Endothelial cell of umbilical vein (primary cell): Measurements from ENCODE around the gene CD46. TPM values are rescaled to one million over a fixed set of nuclear protein-coding genes. Genes with fewer than 3 reads are reported as not detected.

Experiments
- BruUV-seq: library from RNA; stranded (reverse); fragments of 400-500 nt; replicated peaks from 2 replicates; lab custom pipeline; 2021; lab: Mats Ljungman, UMichigan
- CTCF ChIA-PET: fragments of 300-600, 350-600 bp; sonication (Branson Sonifier 250); formaldehyde crosslinking; loops from one replicate; lab custom pipeline; 2021; ENCODE audit warnings: antibody characterized with exemption, inconsistent platforms; lab: Charles Lee
- POLR2A ChIA-PET: fragments of 300-600, 350-600 bp; sonication (Branson Sonifier 250); formaldehyde crosslinking; loops from one replicate; lab custom pipeline; 2021; ENCODE audit warnings: antibody characterized with exemption, inconsistent platforms; lab: Charles Lee
- DNase-seq: peaks from one replicate; pipeline ENCODE4 v3.0.0-alpha.2; 2011; ENCODE audit warnings: low read depth, low spot score
- FAIRE-seq: peaks from 2 replicates; lab custom pipeline; 2011; peaks lifted over from hg19 to GRCh38; lab: Jason Lieb, UNC
- H2AFZ ChIP-seq: 2 replicates; pipeline ENCODE4 v1.6.0; 2012; ENCODE audit warnings: low read depth, low read length, control low read depth, inconsistent platforms
- H3K27ac ChIP-seq: 2 replicates; pipeline ENCODE4 v1.5.1; 2011; ENCODE audit warnings: low read depth, mild to moderate bottlenecking, control low read depth, low read length, moderate library complexity; ENCODE audit not compliant: insufficient read depth
- H3K27me3 ChIP-seq, 2 experiments: 2 replicates each; pipeline versions ENCODE4 v1.6.0 to v1.6.1; 2011; ENCODE audit warnings: low read length in 2 of 2, mixed read lengths in 1 of 2; ENCODE audit not compliant: control insufficient read depth in 2 of 2, insufficient read depth in 2 of 2
- H3K36me3 ChIP-seq, 2 experiments: 2 replicates in 1 of 2; 3 replicates in 1 of 2; pipeline ENCODE4 v1.5.1; 2011; ENCODE audit warnings: low read length in 2 of 2, mild to moderate bottlenecking in 1 of 2, moderate library complexity in 1 of 2; ENCODE audit not compliant: control insufficient read depth in 2 of 2, insufficient read depth in 2 of 2; ENCODE audit errors: extremely low read depth in 1 of 2
- H3K4me1 ChIP-seq: 3 replicates; pipeline ENCODE4 v1.5.1; 2011; ENCODE audit warnings: mild to moderate bottlenecking, low read length; ENCODE audit not compliant: control insufficient read depth, insufficient read depth; ENCODE audit errors: extremely low read depth
- H3K4me2 ChIP-seq: 2 replicates; pipeline ENCODE4 v1.6.1; 2011; ENCODE audit warnings: low read length, control low read depth, mixed read lengths; ENCODE audit not compliant: insufficient read depth
- H3K4me3 ChIP-seq, 3 experiments: fragments of 200-600 bp in 1 of 3; sonication (generic), shearing (Covaris generic) in 1 of 3; replicated peaks in 1 of 3; 2 replicates each; pipeline ENCODE4 v1.5.1; 2011 to 2016; ENCODE audit warnings: control low read depth in 3 of 3, low read length in 3 of 3, mild to moderate bottlenecking in 2 of 3, inconsistent platforms in 1 of 3, low read depth in 1 of 3, moderate library complexity in 1 of 3; ENCODE audit not compliant: insufficient read depth in 1 of 3
- H3K79me2 ChIP-seq: 2 replicates; pipeline ENCODE4 v1.6.0; 2012; ENCODE audit warnings: low read length, inconsistent platforms; ENCODE audit not compliant: control insufficient read depth, insufficient read depth
- H3K9ac ChIP-seq: replicated peaks from 2 replicates; pipeline ENCODE3; 2011; ENCODE audit warnings: low read length, control low read depth; ENCODE audit not compliant: insufficient read depth; ENCODE audit errors: extremely low read depth
- H3K9me1 ChIP-seq: replicated peaks from 3 replicates; pipeline ENCODE4 v1.6.0; 2011; ENCODE audit warnings: mild to moderate bottlenecking, low read length; ENCODE audit not compliant: control insufficient read depth, insufficient read depth; ENCODE audit errors: extremely low read depth
- H3K9me3 ChIP-seq: replicated peaks from 2 replicates; pipeline ENCODE4 v1.5.1; 2012; ENCODE audit warnings: low read length, inconsistent platforms; ENCODE audit not compliant: control insufficient read depth, insufficient read depth
- H4K20me1 ChIP-seq: replicated peaks from 2 replicates; pipeline ENCODE3; 2011; ENCODE audit warnings: mild to moderate bottlenecking, low read length; ENCODE audit not compliant: control insufficient read depth, insufficient read depth; ENCODE audit errors: extremely low read depth
- CTCF ChIP-seq, 2 donors: IDR thresholded peaks; 1 replicate in 1 of 2; 2 replicates in 1 of 2; pipeline ENCODE4 v1.5.1; 2011; ENCODE audit warnings: low read length in 2 of 2, mild to moderate bottlenecking in 2 of 2, moderate library complexity in 2 of 2, control low read depth in 1 of 2, inconsistent platforms in 1 of 2, low read depth in 1 of 2; ENCODE audit not compliant: insufficient read depth in 1 of 2; ENCODE audit errors: extremely low read depth in 1 of 2
- EZH2 ChIP-seq: IDR thresholded peaks from 2 replicates; pipeline ENCODE4 v1.6.1; 2012; ENCODE audit warnings: borderline replicate concordance, low read depth, mild to moderate bottlenecking, moderate library complexity, low read length, inconsistent platforms; ENCODE audit not compliant: severe bottlenecking
- FOS ChIP-seq: IDR thresholded peaks from 2 replicates; pipeline ENCODE4 v1.6.1; 2011; ENCODE audit warnings: mild to moderate bottlenecking, low read length, moderate library complexity, borderline replicate concordance; ENCODE audit not compliant: insufficient read depth
- GATA2 ChIP-seq: IDR thresholded peaks from 2 replicates; pipeline ENCODE4 v1.7.0; 2011; ENCODE audit warnings: low read depth, mild to moderate bottlenecking, moderate library complexity, mixed read lengths, low read length; ENCODE audit not compliant: insufficient read length, insufficient read depth
- JUN ChIP-seq: IDR thresholded peaks from 2 replicates; pipeline ENCODE4 v1.6.1; 2011; ENCODE audit warnings: borderline replicate concordance, low read depth; ENCODE audit not compliant: insufficient read length, insufficient read depth
- MAX ChIP-seq: IDR thresholded peaks from 2 replicates; pipeline ENCODE4 v1.6.1; 2011; ENCODE audit not compliant: insufficient read depth, insufficient read length
- MYC ChIP-seq: IDR thresholded peaks from one replicate; pipeline ENCODE4 v1.6.1; 2011; ENCODE audit warnings: mild to moderate bottlenecking, low read depth, low read length
- POLR2A ChIP-seq: IDR thresholded peaks from 2 replicates; pipeline ENCODE4 v1.6.1; 2012; ENCODE audit warnings: low read depth, mild to moderate bottlenecking, control low read depth, low read length
- POLR2AphosphoS5 ChIP-seq: IDR thresholded peaks from 2 replicates; pipeline ENCODE4 v1.6.1; 2012; ENCODE audit warnings: low read depth, mild to moderate bottlenecking, control low read depth, low read length, moderate library complexity; ENCODE audit not compliant: insufficient read depth
- dilution Hi-C: fragments of 300-500 bp; cut with MboI; formaldehyde crosslinking; loops from one replicate; pipeline ENCODE4 v1.15.0; 2019; ENCODE audit warnings: low sequenced_read_pairs; ENCODE audit not compliant: extremely low pct_ligation_motif_present
- intact Hi-C: fragments of 100-400 bp; cut with micrococcal nuclease; formaldehyde crosslinking; loops from one replicate; pipeline ENCODE4 v1.10.0; 2022
- polyA plus RNA-seq, 4 experiments: library from polyadenylated mRNA; depleted of rRNA in 3 of 4; stranded (reverse) in 3 of 4; unstranded in 1 of 4; fragments of >200 nt; gene quantifications; 2 replicates each; pipeline versions ENCODE4 v1.2.1 to v1.2.3, GENCODE V29; 2011 to 2012; ENCODE audit warnings: missing spikeins in 1 of 4
- total RNA-seq: library from RNA; stranded (reverse); gene quantifications from 2 replicates; pipeline ENCODE4 v1.2.3, GENCODE V29; 2021

Gene CD46
- total and polyA plus RNA-seq, 2 donors (not counting 3 experiments of a cell fraction or from before 2014, with no cell fraction given), result 134 to 256 TPM

- H2AFZ ChIP-seq, result no peak overlapping the region
- no peak overlapping the region for H3K4me3 ChIP-seq
- H3K27ac ChIP-seq, result no peak overlapping the region
- no peak overlapping the region for H3K9ac ChIP-seq
- H4K20me1 ChIP-seq, result no peaks in the 10 kb centered on the region
- TF ChIP-seq CTCF (IDR thresholded peaks at IDR 0.05; ENCODE audit: extremely low read depth in 1 of 2, insufficient read depth in 1 of 2, low read depth in 1 of 2, low read length in 2 of 2) (no peak), POLR2A (no peak), FOS (no peak), POLR2AphosphoS5 (no peak), MYC (no peak), GATA2 (no peak), MAX (no peak), JUN (no peak), EZH2 (no peak)
- no peaks in the 10 kb centered on the region for H3K4me1 ChIP-seq
- H3K9me3 ChIP-seq, result no peaks in the 10 kb centered on the region
- peaks cover 55% of the 10 kb centered on the region for H3K79me2 ChIP-seq
- intact Hi-C loops (no loop called here), dilution Hi-C loops (no loop called here)
- no TSS peak for BruUV-seq
- H3K36me3 ChIP-seq, result peaks cover 0 to 4% of the 10 kb centered on the region in 2 experiments
- DNase-seq (no peak), FAIRE-seq (no peak)
- ChIA-PET CTCF (interaction anchor here (1.0 to 21.9 kb wide), 4 partner anchors 13 to 126 kb away, joined by 3 to 634 read pairs (median 4); no protein-coding TSS in a partner anchor), POLR2A (no interaction called here)
- H3K9me1 ChIP-seq, result no peaks in the 10 kb centered on the region
- H3K27me3 ChIP-seq, result no peaks in the 10 kb centered on the region
- H3K4me2 ChIP-seq, result no peak overlapping the region
Observed at GRCh38 chr1:207836591-207837347, 84.9 kb downstream of the CD46 start.
